ENCODE measurements around the gene ZNF205.

DNA sequence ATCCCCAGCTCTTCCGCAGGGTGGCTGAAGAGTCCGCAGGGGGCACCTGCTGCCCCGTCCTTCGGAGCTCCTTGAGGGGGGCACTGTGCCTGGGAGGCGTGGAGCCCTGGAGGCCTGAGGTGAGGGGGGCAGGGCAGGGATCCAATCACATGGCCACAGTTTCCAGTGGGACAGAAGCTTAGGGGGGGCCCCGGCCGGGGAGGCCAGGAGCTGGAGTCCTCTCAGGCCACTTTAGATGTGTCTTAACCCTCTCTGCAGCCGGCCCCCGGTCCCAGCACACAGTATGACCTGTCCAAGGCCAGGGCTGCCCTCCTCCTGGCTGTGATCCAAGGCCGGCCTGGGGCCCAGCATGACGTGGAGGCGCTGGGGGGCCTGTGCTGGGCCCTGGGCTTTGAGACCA is 33.3 kb downstream of the ZNF205 start:
- TF ChIP-seq CTCF (IDR thresholded peaks at IDR 0.05; ENCODE audit: low read length) (no peak), EZH2 (IDR thresholded peaks at IDR 0.05; ENCODE audit: borderline replicate concordance, low read length) (no peak)
